Gastrocnemius medialis (tissue), 4 donors: ENCODE results near the gene PPAN.

Source experiments
- POLR2A ChIP-seq, 2 donors: fragments of 450-650 bp; IDR thresholded peaks; one replicate each; pipeline ENCODE4 v1.6.1; 2017; ENCODE audit warnings: antibody characterized with exemption in 2 of 2, mild to moderate bottlenecking in 2 of 2, moderate library complexity in 2 of 2
- TF ChIP-seq, protein P1 (sequence below), 5 experiments: fragments of 450-650 bp in 3 of 5; fragments of 200-600 bp in 2 of 5; sonication (generic) in 2 of 5; IDR thresholded peaks in 4 of 5; conservative IDR thresholded peaks in 1 of 5; 1 replicate in 4 of 5; 2 replicates in 1 of 5; pipeline ENCODE4 v1.5.1; 2016 to 2019; ENCODE audit warnings: antibody characterized with exemption in 5 of 5, mild to moderate bottlenecking in 3 of 5, moderate library complexity in 3 of 5

DNA sequence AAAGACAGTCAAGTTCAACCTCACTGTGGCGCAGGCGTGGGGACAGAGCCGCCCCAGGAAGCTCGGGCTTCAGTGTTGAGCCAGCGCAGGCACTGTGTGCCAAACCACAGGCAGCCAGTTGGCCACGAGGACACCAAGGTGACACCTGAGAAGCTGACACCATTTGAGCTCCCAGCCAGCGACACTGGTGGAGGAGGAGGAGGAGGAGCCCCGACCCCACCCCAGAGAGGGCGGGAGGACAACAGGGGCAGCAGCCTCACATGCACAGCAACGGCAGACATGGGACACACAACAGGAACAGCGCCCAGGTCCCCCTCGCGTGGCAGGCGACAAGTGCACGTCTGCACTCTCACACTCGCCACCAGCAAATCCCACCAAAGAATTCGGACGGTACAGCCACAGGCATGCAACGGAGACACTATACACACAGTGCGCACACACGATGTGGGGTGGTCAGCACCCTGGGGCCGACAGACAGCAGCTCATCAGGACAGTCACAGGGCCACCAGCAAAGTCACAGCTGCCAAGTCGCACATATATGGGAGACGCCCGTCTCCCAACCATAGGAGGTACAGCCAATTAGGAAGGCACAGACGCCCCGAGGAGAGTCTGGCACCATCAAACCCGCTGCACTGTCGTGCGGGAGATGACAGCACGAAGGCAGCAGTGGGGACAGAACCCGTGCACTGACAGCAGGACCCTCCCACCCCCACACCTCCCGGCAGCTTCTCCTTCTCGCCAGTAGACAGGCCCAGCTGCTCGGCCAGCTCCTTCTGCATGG, 10.1 kb downstream of the PPAN start:
- TF ChIP-seq, protein P1, sequence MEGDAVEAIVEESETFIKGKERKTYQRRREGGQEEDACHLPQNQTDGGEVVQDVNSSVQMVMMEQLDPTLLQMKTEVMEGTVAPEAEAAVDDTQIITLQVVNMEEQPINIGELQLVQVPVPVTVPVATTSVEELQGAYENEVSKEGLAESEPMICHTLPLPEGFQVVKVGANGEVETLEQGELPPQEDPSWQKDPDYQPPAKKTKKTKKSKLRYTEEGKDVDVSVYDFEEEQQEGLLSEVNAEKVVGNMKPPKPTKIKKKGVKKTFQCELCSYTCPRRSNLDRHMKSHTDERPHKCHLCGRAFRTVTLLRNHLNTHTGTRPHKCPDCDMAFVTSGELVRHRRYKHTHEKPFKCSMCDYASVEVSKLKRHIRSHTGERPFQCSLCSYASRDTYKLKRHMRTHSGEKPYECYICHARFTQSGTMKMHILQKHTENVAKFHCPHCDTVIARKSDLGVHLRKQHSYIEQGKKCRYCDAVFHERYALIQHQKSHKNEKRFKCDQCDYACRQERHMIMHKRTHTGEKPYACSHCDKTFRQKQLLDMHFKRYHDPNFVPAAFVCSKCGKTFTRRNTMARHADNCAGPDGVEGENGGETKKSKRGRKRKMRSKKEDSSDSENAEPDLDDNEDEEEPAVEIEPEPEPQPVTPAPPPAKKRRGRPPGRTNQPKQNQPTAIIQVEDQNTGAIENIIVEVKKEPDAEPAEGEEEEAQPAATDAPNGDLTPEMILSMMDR (IDR thresholded peaks at IDR 0.05 in 4 of 5, conservative IDR thresholded peaks at IDR 0.05 in 1 of 5), result no peak
- TF ChIP-seq POLR2A (IDR thresholded peaks at IDR 0.05), result no peak
